Stimulated activated CD8-positive, alpha-beta memory T cell treated with anti-CD3 and anti-CD28 coated beads, Interleukin-4, amount 100 ng/mL, for 24 hours (primary cell): ENCODE measurements around the gene CRTAP.
"Not testable (repeated sequence)": the region's sequence is repeated elsewhere in the genome, so short reads cannot be mapped to it uniquely, and the experiment has no call there.

Experiments used
- DNase-seq: peaks from one replicate; pipeline ENCODE4 v3.0.0-alpha.2; 2020; ENCODE audit warnings: low read depth

CRTAP gene

GRCh38 chr3:33144433-33144832 is 30.6 kb downstream of the CRTAP start:
- DNase-seq, result no peak

- DNase-seq, result no peak
These were observed 31.5 kb downstream of the CRTAP start for GRCh38 chr3:33145221-33145900.

GRCh38 chr3:33145901-33146580 is 32.2 kb downstream of the CRTAP start:
- no peak for DNase-seq

- DNase-seq, result no peak
These were observed 33.1 kb downstream of the CRTAP start for GRCh38 chr3:33146791-33147445.

- DNase-seq, result no peak
These were observed 35.5 kb downstream of the CRTAP start for GRCh38 chr3:33149342-33149741.

GRCh38 chr3:33152363-33153360 is 38.8 kb downstream of the CRTAP start:
- DNase-seq, result no peak

GRCh38 chr3:33153782-33154181 is 40.0 kb downstream of the CRTAP start:
- DNase-seq, result no peak

GRCh38 chr3:33155301-33155700 is 41.5 kb downstream of the CRTAP start:
- DNase-seq, result no peak

GRCh38 chr3:33159234-33159633 is 45.4 kb downstream of the CRTAP start:
- DNase-seq, result no peak

- DNase-seq, result no peak
These were observed 46.2 kb downstream of the CRTAP start for GRCh38 chr3:33159981-33160380.

- DNase-seq, result not testable (repeated sequence)
These were observed 48.8 kb downstream of the CRTAP start for GRCh38 chr3:33162621-33163020.

- DNase-seq, result no peak
These were observed 51.6 kb downstream of the CRTAP start for GRCh38 chr3:33165372-33165771.

- no peak for DNase-seq
These were observed 52.3 kb downstream of the CRTAP start for GRCh38 chr3:33166095-33166494.

- no peak for DNase-seq
These were observed 53.5 kb downstream of the CRTAP start for GRCh38 chr3:33167284-33167683.

GRCh38 chr3:33167716-33168336 is 54.0 kb downstream of the CRTAP start:
- no peak for DNase-seq

- DNase-seq, result no peak
These were observed 56.7 kb downstream of the CRTAP start for GRCh38 chr3:33170531-33170930.

GRCh38 chr3:33171580-33171979 is 57.8 kb downstream of the CRTAP start:
- no peak for DNase-seq

- DNase-seq, result no peak
These were observed 59.3 kb downstream of the CRTAP start for GRCh38 chr3:33173103-33173502.

GRCh38 chr3:33173672-33174071 is 59.9 kb downstream of the CRTAP start:
- no peak for DNase-seq

GRCh38 chr3:33174095-33174494 is 60.3 kb downstream of the CRTAP start:
- DNase-seq, result no peak

- no peak for DNase-seq
These were observed 61.0 kb downstream of the CRTAP start for GRCh38 chr3:33174711-33175414.
